Measurements from ENCODE around the gene ZNF367. TPM values are rescaled to one million over a fixed set of nuclear protein-coding genes. Genes with fewer than 3 reads are reported as not detected.

Gene ZNF367
- polyA plus RNA-seq, 1 donor from 2014 or later, result 2.0 TPM

- Histone ChIP-seq H3K9ac (ENCODE audit: low read length) (no peak overlapping the region), H3K9me3 (ENCODE audit: low read length) (no peaks in the 10 kb centered on the region), H3K36me3 (ENCODE audit: insufficient read depth, low read length) (no peaks in the 10 kb centered on the region), H3F3A (ENCODE audit: insufficient read depth, low read length, poor library complexity, severe bottlenecking) (no peaks in the 10 kb centered on the region), H3K27me3 (ENCODE audit: insufficient read depth, low read depth, low read length) (no peaks in the 10 kb centered on the region), H3K79me2 (replicated peaks; ENCODE audit: insufficient read depth, low read length) (peaks cover 23% of the 10 kb centered on the region), H4K20me1 (ENCODE audit: insufficient read depth) (no peaks in the 10 kb centered on the region), H2AFZ (ENCODE audit: low read depth, low read length) (no peak overlapping the region), H3K9me2 (ENCODE audit: insufficient read depth, low read length) (no peaks in the 10 kb centered on the region), H3K4me3 (ENCODE audit: low read length) (no peak overlapping the region), H3K27ac (ENCODE audit: low read length) (no peak overlapping the region), H3K4me2 (ENCODE audit: low read length) (no peak overlapping the region)
- no peak for TF ChIP-seq REST (IDR thresholded peaks at IDR 0.05; ENCODE audit: borderline replicate concordance)
Observed at GRCh38 chr9:96412174-96412913, 5.8 kb downstream of the ZNF367 start.

GRCh38 chr9:96411129-96411838 lies 6.9 kb downstream of the ZNF367 start:
- Histone ChIP-seq H3K9me2 (ENCODE audit: insufficient read depth, low read length) (no peaks in the 10 kb centered on the region), H3F3A (ENCODE audit: insufficient read depth, low read length, poor library complexity, severe bottlenecking) (no peaks in the 10 kb centered on the region), H3K79me2 (replicated peaks; ENCODE audit: insufficient read depth, low read length) (peaks cover 23% of the 10 kb centered on the region), H4K20me1 (ENCODE audit: insufficient read depth) (no peaks in the 10 kb centered on the region), H3K4me3 (ENCODE audit: low read length) (no peak overlapping the region), H3K9me3 (ENCODE audit: low read length) (no peaks in the 10 kb centered on the region), H3K4me2 (ENCODE audit: low read length) (no peak overlapping the region), H3K9ac (ENCODE audit: low read length) (no peak overlapping the region), H3K27me3 (ENCODE audit: insufficient read depth, low read depth, low read length) (no peaks in the 10 kb centered on the region), H3K36me3 (ENCODE audit: insufficient read depth, low read length) (no peaks in the 10 kb centered on the region), H3K27ac (ENCODE audit: low read length) (no peak overlapping the region), H2AFZ (ENCODE audit: low read depth, low read length) (no peak overlapping the region)
- TF ChIP-seq RAD21 (conservative IDR thresholded peaks at IDR 0.05), result no peak
- TF ChIP-seq EZH2 (IDR thresholded peaks at IDR 0.05; ENCODE audit: borderline replicate concordance, insufficient read depth, low read length, poor library complexity, severe bottlenecking), result no peak
- TF ChIP-seq CTCF (IDR thresholded peaks at IDR 0.05; ENCODE audit: poor library complexity, severe bottlenecking), result no peak
- no peak for TF ChIP-seq EP300 (conservative IDR thresholded peaks at IDR 0.05; ENCODE audit: poor library complexity, severe bottlenecking)
- TF ChIP-seq POLR2AphosphoS5 (IDR thresholded peaks at IDR 0.05), result no peak
- no peak for TF ChIP-seq SMC3 (conservative IDR thresholded peaks at IDR 0.05; ENCODE audit: poor library complexity)
- TF ChIP-seq TAF1 (IDR thresholded peaks at IDR 0.05; ENCODE audit: low read depth), result no peak
- no peak for TF ChIP-seq REST (IDR thresholded peaks at IDR 0.05; ENCODE audit: borderline replicate concordance)
- no peak for TF ChIP-seq MXI1 (conservative IDR thresholded peaks at IDR 0.05; ENCODE audit: poor library complexity, severe bottlenecking)
